ENCODE measurements around the gene DEAF1. TPM values are rescaled to one million over a fixed set of nuclear protein-coding genes. Genes with fewer than 3 reads are reported as not detected.
"Not testable (repeated sequence)": the region's sequence is repeated elsewhere in the genome, so short reads cannot be mapped to it uniquely, and the experiment has no call there.

DEAF1 gene, protein sequence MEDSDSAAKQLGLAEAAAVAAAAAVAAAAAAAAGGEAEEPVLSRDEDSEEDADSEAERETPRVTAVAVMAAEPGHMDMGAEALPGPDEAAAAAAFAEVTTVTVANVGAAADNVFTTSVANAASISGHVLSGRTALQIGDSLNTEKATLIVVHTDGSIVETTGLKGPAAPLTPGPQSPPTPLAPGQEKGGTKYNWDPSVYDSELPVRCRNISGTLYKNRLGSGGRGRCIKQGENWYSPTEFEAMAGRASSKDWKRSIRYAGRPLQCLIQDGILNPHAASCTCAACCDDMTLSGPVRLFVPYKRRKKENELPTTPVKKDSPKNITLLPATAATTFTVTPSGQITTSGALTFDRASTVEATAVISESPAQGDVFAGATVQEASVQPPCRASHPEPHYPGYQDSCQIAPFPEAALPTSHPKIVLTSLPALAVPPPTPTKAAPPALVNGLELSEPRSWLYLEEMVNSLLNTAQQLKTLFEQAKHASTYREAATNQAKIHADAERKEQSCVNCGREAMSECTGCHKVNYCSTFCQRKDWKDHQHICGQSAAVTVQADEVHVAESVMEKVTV
- 10 to 100 TPM; 31.1 to 57.0 (median 39.6) TPM for total RNA-seq

- peak within 1 kb of the TSS; percentile 89 for H3K4me3 ChIP-seq (ENCODE audit: low read depth, poor library complexity, severe bottlenecking)
- no peak for TF ChIP-seq POLR2A (IDR thresholded peaks at IDR 0.05)
- TF ChIP-seq, protein P1, sequence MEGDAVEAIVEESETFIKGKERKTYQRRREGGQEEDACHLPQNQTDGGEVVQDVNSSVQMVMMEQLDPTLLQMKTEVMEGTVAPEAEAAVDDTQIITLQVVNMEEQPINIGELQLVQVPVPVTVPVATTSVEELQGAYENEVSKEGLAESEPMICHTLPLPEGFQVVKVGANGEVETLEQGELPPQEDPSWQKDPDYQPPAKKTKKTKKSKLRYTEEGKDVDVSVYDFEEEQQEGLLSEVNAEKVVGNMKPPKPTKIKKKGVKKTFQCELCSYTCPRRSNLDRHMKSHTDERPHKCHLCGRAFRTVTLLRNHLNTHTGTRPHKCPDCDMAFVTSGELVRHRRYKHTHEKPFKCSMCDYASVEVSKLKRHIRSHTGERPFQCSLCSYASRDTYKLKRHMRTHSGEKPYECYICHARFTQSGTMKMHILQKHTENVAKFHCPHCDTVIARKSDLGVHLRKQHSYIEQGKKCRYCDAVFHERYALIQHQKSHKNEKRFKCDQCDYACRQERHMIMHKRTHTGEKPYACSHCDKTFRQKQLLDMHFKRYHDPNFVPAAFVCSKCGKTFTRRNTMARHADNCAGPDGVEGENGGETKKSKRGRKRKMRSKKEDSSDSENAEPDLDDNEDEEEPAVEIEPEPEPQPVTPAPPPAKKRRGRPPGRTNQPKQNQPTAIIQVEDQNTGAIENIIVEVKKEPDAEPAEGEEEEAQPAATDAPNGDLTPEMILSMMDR (IDR thresholded peaks at IDR 0.05): no peak
- 3 to 5% methylated on average over 64 to 84 of the region's 103 CpGs for WGBS, 2 donors
- peak; percentile 97 to 100 for DNase-seq (ENCODE audit: low spot score in 2 of 2)
- intact Hi-C loops (cut with DNase I; ENCODE audit: low total_unique reads): no loop called here
Measured at GRCh38 chr11:694563-695287, at the start of gene DEAF1. Gene DEAF1, minus strand, starts transcription at chr11:695222. Its CDS starts 175 bp downstream, at chr11:695047.

DNA sequence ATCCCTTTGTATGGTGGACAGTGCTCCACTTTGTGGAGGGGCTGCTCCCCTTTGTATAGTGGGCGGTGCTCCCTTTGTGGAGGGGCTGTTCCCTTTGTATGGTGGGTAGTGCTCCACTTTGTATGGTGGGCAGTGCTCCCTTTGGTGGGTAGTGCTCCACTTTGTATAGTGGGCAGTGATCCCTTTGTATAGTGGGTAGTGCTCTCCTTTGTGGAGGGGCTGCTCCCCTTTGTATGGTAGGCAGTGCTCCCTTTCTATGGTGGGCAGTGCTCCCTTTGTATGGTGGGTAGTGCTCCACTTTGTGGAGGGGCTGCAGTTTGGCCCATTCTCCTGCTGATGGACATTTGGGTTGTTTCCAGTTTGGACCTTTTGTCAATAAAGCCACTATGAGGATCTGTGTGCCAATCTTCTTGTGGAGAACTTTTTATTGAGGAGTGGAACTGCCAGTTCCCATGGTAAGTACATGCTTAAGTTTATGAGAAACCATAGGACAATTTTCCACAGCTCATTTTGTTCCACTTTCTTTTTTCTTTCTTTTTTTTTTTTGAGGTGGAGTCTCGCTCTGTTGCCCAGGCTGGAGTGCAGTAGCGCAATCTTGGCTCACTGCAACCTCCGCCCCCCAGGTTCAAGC lies 47.7 kb upstream of the DEAF1 start:
- 94% methylated on average over 4 of the region's 4 CpGs for WGBS, 2 donors
- DNase-seq (ENCODE audit: low spot score in 2 of 2): no peak
- no peak overlapping the region for H3K4me3 ChIP-seq (ENCODE audit: low read depth, poor library complexity, severe bottlenecking)
- intact Hi-C loops (cut with DNase I; ENCODE audit: low total_unique reads): no loop called here
- no peak for TF ChIP-seq POLR2A (IDR thresholded peaks at IDR 0.05)
- TF ChIP-seq, protein P1 (IDR thresholded peaks at IDR 0.05): no peak

DNA sequence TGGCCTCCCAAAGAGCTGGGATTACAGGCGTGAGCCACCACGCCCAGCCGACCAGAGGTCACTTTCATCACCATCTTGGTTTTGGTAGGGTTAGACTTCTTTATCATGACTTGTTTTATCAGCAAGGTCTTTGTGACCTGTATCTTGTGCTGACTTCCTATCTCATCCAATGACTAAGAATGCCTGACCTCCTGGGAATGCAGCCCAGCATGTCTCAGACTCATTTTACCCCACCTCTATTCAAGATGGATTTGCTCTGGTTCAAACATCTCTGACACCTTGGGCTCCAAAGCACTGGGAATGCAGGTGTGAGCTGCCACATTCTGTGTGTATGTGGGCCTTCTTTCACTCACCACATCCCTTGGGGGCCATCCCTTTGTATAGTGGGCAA lies 47.1 kb upstream of the DEAF1 start:
- WGBS, 2 donors: 91 to 94% methylated on average over 3 of the region's 3 CpGs
- no peak overlapping the region for H3K4me3 ChIP-seq (ENCODE audit: low read depth, poor library complexity, severe bottlenecking)
- TF ChIP-seq, protein P1 (IDR thresholded peaks at IDR 0.05): no peak
- no peak for TF ChIP-seq POLR2A (IDR thresholded peaks at IDR 0.05)
- intact Hi-C loops (cut with DNase I; ENCODE audit: low total_unique reads): no loop called here
- DNase-seq (ENCODE audit: low spot score in 2 of 2): no peak

DNA sequence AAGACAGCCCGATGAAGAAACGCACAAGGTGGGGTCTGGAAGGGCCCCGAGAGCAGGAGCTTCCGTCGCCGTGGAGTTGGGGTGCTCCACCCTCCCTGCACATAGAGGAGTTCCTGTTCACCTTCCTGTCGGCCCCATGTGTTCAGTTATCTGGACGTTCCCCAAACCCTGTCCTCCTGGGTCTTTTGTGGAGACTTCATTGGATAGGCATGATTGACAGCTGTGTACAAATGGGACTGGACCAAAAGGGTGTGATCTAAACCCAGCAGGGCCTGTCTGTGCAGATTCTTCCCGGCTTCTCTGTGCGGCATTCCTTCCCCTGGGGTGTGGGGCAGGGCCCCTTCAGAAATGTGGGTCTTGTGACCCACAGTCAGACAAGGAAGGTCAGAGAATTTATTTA lies 42.9 kb upstream of the DEAF1 start:
- intact Hi-C loops (cut with DNase I; ENCODE audit: low total_unique reads); H3K4me3 ChIP-seq (ENCODE audit: low read depth, poor library complexity, severe bottlenecking); DNase-seq (ENCODE audit: low spot score in 2 of 2): not testable (repeated sequence)
- WGBS, 2 donors: 28 to 53% methylated on average over 10 of the region's 10 CpGs

DNA sequence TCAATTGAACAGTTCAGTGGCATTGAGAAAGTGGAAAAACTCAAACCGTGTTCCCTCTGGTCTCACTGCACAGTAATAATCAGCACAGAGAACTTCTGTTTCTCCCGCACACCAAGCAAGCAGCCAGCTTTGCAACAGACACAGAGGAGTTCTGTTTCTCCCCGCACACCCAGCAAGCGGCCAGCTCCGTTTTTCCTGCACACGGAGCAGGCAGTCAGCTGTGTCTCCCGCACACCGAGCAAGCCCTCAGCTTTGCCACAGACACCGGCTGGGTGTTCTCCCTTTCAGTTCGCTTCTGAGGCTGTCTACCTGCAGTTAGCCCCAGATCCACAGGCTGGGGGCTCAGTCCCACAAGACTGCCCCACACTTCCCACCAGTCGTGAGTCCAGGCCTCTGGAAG lies 42.3 kb upstream of the DEAF1 start:
- intact Hi-C loops (cut with DNase I; ENCODE audit: low total_unique reads): no loop called here
- H3K4me3 ChIP-seq (ENCODE audit: low read depth, poor library complexity, severe bottlenecking): no peak overlapping the region
- TF ChIP-seq, protein P1 (IDR thresholded peaks at IDR 0.05): no peak
- no peak for TF ChIP-seq POLR2A (IDR thresholded peaks at IDR 0.05)
- WGBS, 2 donors: 41% methylated on average over 11 of the region's 11 CpGs
- DNase-seq (ENCODE audit: low spot score in 2 of 2): no peak

DNA sequence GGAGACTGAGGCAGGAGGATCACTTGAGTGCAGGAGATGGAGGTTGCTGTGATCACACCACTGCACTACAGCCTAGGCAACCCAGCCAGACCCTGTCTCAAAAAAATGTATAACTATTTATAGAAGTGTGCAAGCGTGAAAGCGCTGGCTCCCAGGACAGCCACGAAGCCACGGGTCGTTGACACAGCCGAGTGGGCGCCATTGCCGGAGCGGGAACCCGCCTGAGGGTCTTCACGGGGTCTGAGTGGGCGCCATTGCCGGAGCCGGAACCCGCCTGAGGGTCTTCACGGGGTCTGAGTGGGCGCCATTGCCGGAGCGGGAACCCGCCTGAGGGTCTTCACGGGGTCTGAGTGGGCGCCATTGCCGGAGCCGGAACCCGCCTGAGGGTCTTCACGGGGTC lies 39.5 kb upstream of the DEAF1 start:
- DNase-seq (ENCODE audit: low spot score in 2 of 2); H3K4me3 ChIP-seq (ENCODE audit: low read depth, poor library complexity, severe bottlenecking); intact Hi-C loops (cut with DNase I; ENCODE audit: low total_unique reads): not testable (repeated sequence)
- WGBS, 2 donors: 89 to 94% methylated on average over 25 of the region's 26 CpGs

All from lower leg skin (tissue), 4 donors.